ENCODE measurements around the gene PILRA. TPM values are rescaled to one million over a fixed set of nuclear protein-coding genes. Genes with fewer than 3 reads are reported as not detected.

PILRA gene
- total RNA-seq, 1 donor from 2014 or later: not detected

GRCh38 chr7:100394077-100394476, 20.8 kb downstream of the PILRA start:
- TF ChIP-seq CTCF (conservative IDR thresholded peaks at IDR 0.05; ENCODE audit: low read depth, low read length): no peak
- no peak for DNase-seq (ENCODE audit: low read depth)
- no peak overlapping the region for H3K4me3 ChIP-seq (ENCODE audit: low read depth, low read length)

- no peak for DNase-seq (ENCODE audit: low read depth)
- TF ChIP-seq CTCF (conservative IDR thresholded peaks at IDR 0.05; ENCODE audit: low read depth, low read length): no peak
- H3K4me3 ChIP-seq (ENCODE audit: low read depth, low read length): no peak overlapping the region
Measured at GRCh38 chr7:100396421-100396982, 23.2 kb downstream of the PILRA start.

- no peak overlapping the region for H3K4me3 ChIP-seq (ENCODE audit: low read depth, low read length)
- no peak for TF ChIP-seq CTCF (conservative IDR thresholded peaks at IDR 0.05; ENCODE audit: low read depth, low read length)
- DNase-seq (ENCODE audit: low read depth): no peak
Measured at GRCh38 chr7:100397315-100398081, 24.2 kb downstream of the PILRA start.

GRCh38 chr7:100398239-100398638, 25.0 kb downstream of the PILRA start:
- no peak for DNase-seq (ENCODE audit: low read depth)
- no peak for TF ChIP-seq CTCF (conservative IDR thresholded peaks at IDR 0.05; ENCODE audit: low read depth, low read length)

GRCh38 chr7:100400041-100400440, 26.8 kb downstream of the PILRA start:
- H3K4me3 ChIP-seq (ENCODE audit: low read depth, low read length): no peak overlapping the region
- no peak for TF ChIP-seq CTCF (conservative IDR thresholded peaks at IDR 0.05; ENCODE audit: low read depth, low read length)
- no peak for DNase-seq (ENCODE audit: low read depth)

More at GRCh38 chr7:100398239-100398638, 25.0 kb downstream of the PILRA start:
- H3K4me3 ChIP-seq (ENCODE audit: low read depth, low read length): no peak overlapping the region

GRCh38 chr7:100400656-100401055, 27.4 kb downstream of the PILRA start:
- TF ChIP-seq CTCF (conservative IDR thresholded peaks at IDR 0.05; ENCODE audit: low read depth, low read length): peak; percentile 16
- H3K4me3 ChIP-seq (ENCODE audit: low read depth, low read length): no peak overlapping the region
- DNase-seq (ENCODE audit: low read depth): no peak

GRCh38 chr7:100401811-100402210, 28.5 kb downstream of the PILRA start:
- no peak overlapping the region for H3K4me3 ChIP-seq (ENCODE audit: low read depth, low read length)
- no peak for TF ChIP-seq CTCF (conservative IDR thresholded peaks at IDR 0.05; ENCODE audit: low read depth, low read length)
- DNase-seq (ENCODE audit: low read depth): no peak
